ENCODE results near the gene SMDT1.
A peak's percentile ranks its signal among the peaks of the same experiment; 100 is the strongest.
"Not testable (repeated sequence)": the region's sequence is repeated elsewhere in the genome, so short reads cannot be mapped to it uniquely, and the experiment has no call there.

The SMDT1 gene

DNA sequence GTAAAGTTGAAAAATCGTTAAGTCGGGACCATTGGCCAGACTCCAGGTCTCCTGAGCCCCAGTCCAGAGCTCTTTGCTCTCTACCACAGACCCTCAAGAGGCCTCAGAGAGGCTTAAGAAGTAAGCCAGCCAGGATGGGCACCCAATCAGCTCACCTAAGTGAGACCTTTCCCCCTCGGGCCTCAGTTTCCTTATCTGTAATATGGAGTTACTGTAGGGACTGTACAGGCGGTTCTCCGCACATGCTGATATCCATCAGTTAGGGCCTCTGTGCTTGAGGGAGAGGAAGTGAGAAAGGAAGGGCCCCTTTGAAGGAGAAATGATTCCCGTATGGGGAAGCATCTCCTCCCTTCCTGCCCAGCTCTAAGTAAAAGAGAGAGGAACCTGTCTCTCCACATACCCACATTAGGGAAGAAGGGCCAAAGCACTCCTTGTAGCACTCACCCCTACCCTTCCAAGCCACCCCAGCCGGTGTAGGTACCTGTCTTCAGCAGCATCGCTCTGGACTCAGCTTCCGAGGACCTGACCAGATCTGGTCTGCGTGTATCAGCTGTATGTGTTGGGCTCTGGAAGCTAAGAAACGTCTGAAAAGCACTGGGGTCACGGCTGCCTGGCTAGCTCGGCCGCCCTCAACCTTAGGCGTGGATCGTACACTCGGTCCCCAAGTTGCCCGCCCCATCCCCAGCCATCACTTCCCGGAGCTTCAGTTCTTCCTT is 9.5 kb upstream of the SMDT1 start:
- no peaks in the 10 kb centered on the region for H3K27me3 ChIP-seq (ENCODE audit: control insufficient read depth, insufficient read depth, low read length)
- peak overlapping the region; percentile 90 for H3K27ac ChIP-seq
- H3K9ac ChIP-seq = no peak overlapping the region
- H3K4me1 ChIP-seq = peaks cover 8% of the 10 kb centered on the region
- TF ChIP-seq, protein P1, sequence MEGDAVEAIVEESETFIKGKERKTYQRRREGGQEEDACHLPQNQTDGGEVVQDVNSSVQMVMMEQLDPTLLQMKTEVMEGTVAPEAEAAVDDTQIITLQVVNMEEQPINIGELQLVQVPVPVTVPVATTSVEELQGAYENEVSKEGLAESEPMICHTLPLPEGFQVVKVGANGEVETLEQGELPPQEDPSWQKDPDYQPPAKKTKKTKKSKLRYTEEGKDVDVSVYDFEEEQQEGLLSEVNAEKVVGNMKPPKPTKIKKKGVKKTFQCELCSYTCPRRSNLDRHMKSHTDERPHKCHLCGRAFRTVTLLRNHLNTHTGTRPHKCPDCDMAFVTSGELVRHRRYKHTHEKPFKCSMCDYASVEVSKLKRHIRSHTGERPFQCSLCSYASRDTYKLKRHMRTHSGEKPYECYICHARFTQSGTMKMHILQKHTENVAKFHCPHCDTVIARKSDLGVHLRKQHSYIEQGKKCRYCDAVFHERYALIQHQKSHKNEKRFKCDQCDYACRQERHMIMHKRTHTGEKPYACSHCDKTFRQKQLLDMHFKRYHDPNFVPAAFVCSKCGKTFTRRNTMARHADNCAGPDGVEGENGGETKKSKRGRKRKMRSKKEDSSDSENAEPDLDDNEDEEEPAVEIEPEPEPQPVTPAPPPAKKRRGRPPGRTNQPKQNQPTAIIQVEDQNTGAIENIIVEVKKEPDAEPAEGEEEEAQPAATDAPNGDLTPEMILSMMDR (IDR thresholded peaks at IDR 0.05) = no peak
- no peaks in the 10 kb centered on the region for H3K9me3 ChIP-seq (ENCODE audit: control insufficient read depth, low read length)
- H3K36me3 ChIP-seq (ENCODE audit: control insufficient read depth, insufficient read depth, low read length) = no peaks in the 10 kb centered on the region
- H3K4me2 ChIP-seq (ENCODE audit: low read length) = peak overlapping the region; percentile 99
- H3K4me3 ChIP-seq (ENCODE audit: low read depth, low read length) = peak overlapping the region; percentile 90
- no peaks in the 10 kb centered on the region for H3K79me2 ChIP-seq
- peak overlapping the region; percentile 94 for H2AFZ ChIP-seq

DNA sequence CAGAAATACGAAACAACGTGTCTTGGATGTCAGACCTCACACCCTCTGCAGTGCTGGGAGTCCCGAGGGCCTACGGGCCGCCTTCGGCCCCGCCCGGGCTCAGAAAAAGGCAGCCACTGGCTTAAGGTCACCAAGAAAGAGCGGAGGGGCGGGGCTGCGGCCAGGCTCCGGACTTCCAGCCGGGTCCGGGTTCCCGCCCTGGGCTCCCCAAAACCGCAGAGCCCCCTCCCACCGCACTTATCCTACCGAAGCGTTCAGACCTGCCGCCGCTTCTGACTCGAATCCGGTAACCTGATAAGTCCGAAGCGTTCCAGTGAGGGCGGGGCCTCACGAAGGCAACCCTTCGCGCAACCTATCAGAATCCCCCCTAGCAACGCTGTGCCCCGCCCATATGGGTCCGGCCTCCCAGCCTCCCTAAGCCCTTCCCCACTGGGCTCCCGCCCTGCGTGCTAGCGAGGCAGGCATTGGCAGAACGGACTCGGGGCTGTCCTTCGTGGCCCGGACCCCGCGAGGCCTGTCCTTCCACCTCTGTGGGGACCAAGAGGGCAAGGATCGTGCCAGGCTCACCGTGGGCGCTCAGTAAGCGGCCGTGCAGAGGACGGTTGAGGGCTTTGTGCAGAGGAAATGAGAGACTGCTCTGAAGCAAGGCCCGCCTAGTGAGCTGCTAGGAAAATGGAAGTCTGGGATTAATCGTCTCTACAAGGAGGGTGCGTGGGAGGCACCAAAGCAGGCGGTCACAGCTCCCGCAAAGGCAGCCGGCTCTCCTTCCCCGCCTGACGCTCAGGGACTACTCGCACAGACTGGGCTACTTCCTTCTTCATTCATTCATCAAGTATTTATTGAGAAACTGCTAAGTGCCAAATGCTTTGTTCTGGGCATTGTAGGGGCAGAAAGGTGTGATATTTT is 8.7 kb upstream of the SMDT1 start, which contains the start of gene NAGA:
NAGA (minus strand) TSS at position 296 of the 906 bp plus-strand sequence. CDS start 515 bp downstream, outside the sequence.
- H3K27me3 ChIP-seq (ENCODE audit: control insufficient read depth, insufficient read depth, low read length) = no peaks in the 10 kb centered on the region
- H3K79me2 ChIP-seq = no peaks in the 10 kb centered on the region
- H3K4me2 ChIP-seq (ENCODE audit: low read length) = peak within 1 kb of the TSS; percentile 99
- H3K36me3 ChIP-seq (ENCODE audit: control insufficient read depth, insufficient read depth, low read length) = no peaks in the 10 kb centered on the region
- peak within 1 kb of the TSS; percentile 90 for H3K4me3 ChIP-seq (ENCODE audit: low read depth, low read length)
- H3K27ac ChIP-seq = peak within 1 kb of the TSS; percentile 90
- peak within 1 kb of the TSS; percentile 94 for H2AFZ ChIP-seq
- no peaks in the 10 kb centered on the region for H3K9me3 ChIP-seq (ENCODE audit: control insufficient read depth, low read length)
- H3K4me1 ChIP-seq = peaks cover 8% of the 10 kb centered on the region
- TF ChIP-seq, protein P1 (IDR thresholded peaks at IDR 0.05) = no peak
- no peak within 1 kb of the TSS for H3K9ac ChIP-seq

- Histone ChIP-seq H3K27ac (peak overlapping the region; percentile 90), H3K4me2 (ENCODE audit: low read length) (peak overlapping the region; percentile 99), H3K4me3 (ENCODE audit: low read depth, low read length) (peak overlapping the region; percentile 90), H2AFZ (peak overlapping the region; percentile 94)
- H3K9me3 ChIP-seq (ENCODE audit: control insufficient read depth, low read length); H3K36me3 ChIP-seq (ENCODE audit: control insufficient read depth, insufficient read depth, low read length); H3K27me3 ChIP-seq (ENCODE audit: control insufficient read depth, insufficient read depth, low read length); H3K9ac ChIP-seq; H3K4me1 ChIP-seq; H3K79me2 ChIP-seq: not testable (repeated sequence)
Observed at GRCh38 chr22:42071508-42071907, 8.0 kb upstream of the SMDT1 start.

DNA sequence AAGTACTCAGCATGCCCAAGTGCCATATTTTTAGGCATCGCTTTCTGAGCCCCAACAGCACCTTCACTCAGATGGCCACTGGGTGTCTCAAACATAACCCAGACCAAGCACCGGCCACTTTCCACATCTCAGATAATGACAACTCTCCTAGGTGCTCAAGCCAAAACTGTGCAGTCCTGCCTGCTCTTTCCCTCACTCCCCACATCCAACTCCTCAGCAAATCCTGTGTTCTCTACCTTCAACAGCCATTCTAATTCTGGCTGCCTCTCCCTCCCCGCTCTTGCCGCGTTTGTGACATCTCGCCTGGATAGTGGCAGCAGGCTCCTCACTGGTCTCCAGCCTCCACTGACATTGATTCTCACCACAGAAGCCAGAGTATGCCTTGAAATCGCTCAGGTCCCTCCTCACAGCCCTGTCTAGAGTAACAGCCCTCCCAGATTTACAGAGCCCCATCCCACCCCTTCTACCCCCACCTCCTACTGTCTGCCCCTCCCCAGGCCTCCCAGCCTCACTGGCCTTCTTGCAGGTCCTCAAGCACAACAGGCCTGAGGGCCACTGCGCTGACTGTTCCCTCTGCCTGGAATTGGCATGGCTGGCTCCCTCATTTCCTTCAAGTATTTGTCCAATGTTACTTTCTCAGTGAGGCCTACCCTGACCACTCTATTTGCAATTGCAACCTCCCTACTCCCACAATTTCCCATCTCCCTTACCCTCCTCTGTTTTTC is 6.7 kb upstream of the SMDT1 start:
- no peak overlapping the region for H3K9ac ChIP-seq
- H2AFZ ChIP-seq = no peak overlapping the region
- H3K27ac ChIP-seq = no peak overlapping the region
- peaks cover 8% of the 10 kb centered on the region for H3K4me1 ChIP-seq
- no peaks in the 10 kb centered on the region for H3K36me3 ChIP-seq (ENCODE audit: control insufficient read depth, insufficient read depth, low read length)
- H3K4me2 ChIP-seq (ENCODE audit: low read length) = no peak overlapping the region
- no peaks in the 10 kb centered on the region for H3K79me2 ChIP-seq
- no peak overlapping the region for H3K4me3 ChIP-seq (ENCODE audit: low read depth, low read length)
- TF ChIP-seq, protein P1 (IDR thresholded peaks at IDR 0.05) = no peak
- no peaks in the 10 kb centered on the region for H3K27me3 ChIP-seq (ENCODE audit: control insufficient read depth, insufficient read depth, low read length)
- no peaks in the 10 kb centered on the region for H3K9me3 ChIP-seq (ENCODE audit: control insufficient read depth, low read length)

- Histone ChIP-seq H3K79me2 (no peaks in the 10 kb centered on the region), H3K27me3 (ENCODE audit: control insufficient read depth, insufficient read depth, low read length) (no peaks in the 10 kb centered on the region), H3K9me3 (ENCODE audit: control insufficient read depth, low read length) (no peaks in the 10 kb centered on the region), H3K4me1 (peaks cover 8% of the 10 kb centered on the region), H3K4me2 (ENCODE audit: low read length) (peak overlapping the region; percentile 93), H3K36me3 (ENCODE audit: control insufficient read depth, insufficient read depth, low read length) (no peaks in the 10 kb centered on the region), H3K4me3 (ENCODE audit: low read depth, low read length) (peak overlapping the region; percentile 65), H3K27ac (no peak overlapping the region), H2AFZ (peak overlapping the region; percentile 91), H3K9ac (no peak overlapping the region)
- TF ChIP-seq, protein P1 (IDR thresholded peaks at IDR 0.05) = no peak
Observed at GRCh38 chr22:42073621-42074041, 5.9 kb upstream of the SMDT1 start.
